H1 (cell line): ENCODE results near the gene CSDE1. TPM values are rescaled to one million over a fixed set of nuclear protein-coding genes. Genes with fewer than 3 reads are reported as not detected.

Source experiments
- CHD7 ChIP-seq: fragments of 300-600 bp; sonication (generic); IDR thresholded peaks from 2 replicates; pipeline ENCODE4 v1.7.1; 2012; ENCODE audit warnings: low read length, moderate library complexity, mild to moderate bottlenecking, inconsistent platforms; ENCODE audit not compliant: insufficient replicate concordance
- EZH2 ChIP-seq: fragments of 200-600 bp; sonication (generic); IDR thresholded peaks from 2 replicates; pipeline ENCODE4 v1.7.1; 2012; ENCODE audit warnings: low read depth, mild to moderate bottlenecking, moderate library complexity, low read length, inconsistent platforms; ENCODE audit not compliant: severe bottlenecking
- JUN ChIP-seq: IDR thresholded peaks from 2 replicates; pipeline ENCODE4 v1.6.1; 2011; ENCODE audit warnings: low read depth, mild to moderate bottlenecking, improper control_type of control experiment, low read length
- PHF8 ChIP-seq: fragments of 200-600 bp; sonication (generic); conservative IDR thresholded peaks from 2 replicates; pipeline ENCODE4 v1.7.1; 2012; ENCODE audit warnings: low read depth, mild to moderate bottlenecking, inconsistent platforms, low read length, moderate library complexity
- RXRA ChIP-seq: IDR thresholded peaks from 2 replicates; pipeline ENCODE4 v1.6.1; 2011; ENCODE audit warnings: low read depth, mild to moderate bottlenecking, low read length, moderate library complexity; ENCODE audit not compliant: insufficient read depth
- TAF7 ChIP-seq: optimal IDR thresholded peaks from 2 replicates; pipeline ENCODE3; 2011; ENCODE audit warnings: low read depth, mild to moderate bottlenecking, inconsistent platforms, low read length, moderate library complexity, borderline replicate concordance
- polyA plus RNA-seq, 7 experiments: library from polyadenylated mRNA; depleted of rRNA in 3 of 7; stranded (reverse) in 5 of 7; unstranded in 2 of 7; fragments of >200 nt in 5 of 7; fragments of 200-250 nt in 2 of 7; gene quantifications; 1 replicate in 5 of 7; 2 replicates in 1 of 7; 4 replicates in 1 of 7; pipeline versions ENCODE4 v1.2.1 to v1.2.3, GENCODE V29; 2011 to 2013; ENCODE audit warnings: missing spikeins in 2 of 7, mixed read lengths in 2 of 7
- total RNA-seq: library from RNA; stranded (reverse); fragmentation: NEBNext Ultra II Directional; extraction: Animal tissue kit (Norgen Biotek cat#: 25700); gene quantifications from 2 replicates; pipeline ENCODE4 v1.2.1, GENCODE V29; 2021

The CSDE1 gene
- total and polyA plus RNA-seq, 2 of the 8 experiments (the other 6 are each of a cell fraction or from before 2014, with no cell fraction given): 149 to 635 TPM

GRCh38 chr1:114720492-114720891 lies 37.3 kb downstream of the CSDE1 start (continued):
- no peak for TF ChIP-seq CHD7
- TF ChIP-seq EZH2: no peak
- TF ChIP-seq PHF8: no peak
- no peak for TF ChIP-seq JUN
- no peak for TF ChIP-seq RXRA
- TF ChIP-seq TAF7: no peak
